Measurements from ENCODE around the gene EEF1G. TPM values are rescaled to one million over a fixed set of nuclear protein-coding genes. Genes with fewer than 3 reads are reported as not detected.

The EEF1G gene
- total and polyA plus RNA-seq, 9 of the 15 experiments (the other 6 are each of a cell fraction or from before 2014, with no cell fraction given) = 985 to 2,349 (median 2,035) TPM

- TF ChIP-seq HMGXB4 (CRISPR knock-in tag; IDR thresholded peaks at IDR 0.05) = peak; percentile 10; the same call in 1 of the 2 replicates
- no peak for TF ChIP-seq HMG20A (CRISPR knock-in tag; conservative IDR thresholded peaks at IDR 0.05)
- no peak for TF ChIP-seq HDAC3 (IDR thresholded peaks at IDR 0.05; ENCODE audit: borderline replicate concordance, partially characterized antibody)
- peak; percentile 88 for TF ChIP-seq ZFP36 (IDR thresholded peaks at IDR 0.05; ENCODE audit: low read depth, low read length, partially characterized antibody)
- no peak for TF ChIP-seq GABPB2 (CRISPR knock-in tag; conservative IDR thresholded peaks at IDR 0.05)
- TF ChIP-seq SRF (CRISPR knock-in tag; IDR thresholded peaks at IDR 0.05) = no peak
- no peak for TF ChIP-seq GTF2F1 (IDR thresholded peaks at IDR 0.05; ENCODE audit: low read depth, low read length)
- TF ChIP-seq NBN (IDR thresholded peaks at IDR 0.05; ENCODE audit: low read depth) = peak; percentile 60; the same call in 1 of the 2 replicates
- peak in 1 of 2 experiments; percentile 42; a peak in 1 of 4 replicates for TF ChIP-seq RCOR1 (IDR thresholded peaks at IDR 0.05; ENCODE audit: borderline replicate concordance in 1 of 2, low read depth in 2 of 2, low read length in 2 of 2)
- TF ChIP-seq ZNF717 (CRISPR knock-in tag; IDR thresholded peaks at IDR 0.05) = no peak
- TF ChIP-seq TAF1 (IDR thresholded peaks at IDR 0.05; ENCODE audit: control insufficient read depth, extremely low read depth, insufficient read depth, low read length, severe bottlenecking) = peak; percentile 39
- no peak for TF ChIP-seq ZNF140 (CRISPR knock-in tag; IDR thresholded peaks at IDR 0.05)
- no peak for TF ChIP-seq ZNF282 (CRISPR knock-in tag; IDR thresholded peaks at IDR 0.05)
- no peak; the same call in 1 of the 2 replicates for TF ChIP-seq ESRRA (IDR thresholded peaks at IDR 0.05; ENCODE audit: borderline replicate concordance, low read depth)
- TF ChIP-seq RBBP5 (IDR thresholded peaks at IDR 0.05; ENCODE audit: borderline replicate concordance, insufficient read depth, low read length, poor library complexity, severe bottlenecking) = peak; percentile 1
- TF ChIP-seq HBP1 (CRISPR knock-in tag; IDR thresholded peaks at IDR 0.05) = peak; percentile 30; the same call in 1 of the 2 replicates
- TF ChIP-seq ZNF280B (CRISPR knock-in tag; IDR thresholded peaks at IDR 0.05) = no peak
- peak in 1 of 2 experiments; percentile 65; a peak in 2 of 4 replicates for TF ChIP-seq MAZ (CRISPR knock-in tag; conservative IDR thresholded peaks at IDR 0.05 in 1 of 2, IDR thresholded peaks at IDR 0.05 in 1 of 2)
- no peak for TF ChIP-seq ATF1 (CRISPR knock-in tag; IDR thresholded peaks at IDR 0.05)
- peak; percentile 55 for TF ChIP-seq ATF1 (tag; IDR thresholded peaks at IDR 0.05)
- 0 out of 2 replicates have a peak, but pooled peaks have one; percentile 5 for TF ChIP-seq ZBTB33 (CRISPR knock-in tag; IDR thresholded peaks at IDR 0.05)
Observed at GRCh38 chr11:62611705-62612365, 38.1 kb upstream of the EEF1G start (continued).

Data from K562 (cell line).